Measurements from ENCODE around the gene ABCA6. TPM values are rescaled to one million over a fixed set of nuclear protein-coding genes. Genes with fewer than 3 reads are reported as not detected.

The ABCA6 gene
- total and polyA plus RNA-seq, 9 of the 15 experiments (the other 6 are each of a cell fraction or from before 2014, with no cell fraction given), result 0.06 to 0.73 (median 0.15) TPM

DNA sequence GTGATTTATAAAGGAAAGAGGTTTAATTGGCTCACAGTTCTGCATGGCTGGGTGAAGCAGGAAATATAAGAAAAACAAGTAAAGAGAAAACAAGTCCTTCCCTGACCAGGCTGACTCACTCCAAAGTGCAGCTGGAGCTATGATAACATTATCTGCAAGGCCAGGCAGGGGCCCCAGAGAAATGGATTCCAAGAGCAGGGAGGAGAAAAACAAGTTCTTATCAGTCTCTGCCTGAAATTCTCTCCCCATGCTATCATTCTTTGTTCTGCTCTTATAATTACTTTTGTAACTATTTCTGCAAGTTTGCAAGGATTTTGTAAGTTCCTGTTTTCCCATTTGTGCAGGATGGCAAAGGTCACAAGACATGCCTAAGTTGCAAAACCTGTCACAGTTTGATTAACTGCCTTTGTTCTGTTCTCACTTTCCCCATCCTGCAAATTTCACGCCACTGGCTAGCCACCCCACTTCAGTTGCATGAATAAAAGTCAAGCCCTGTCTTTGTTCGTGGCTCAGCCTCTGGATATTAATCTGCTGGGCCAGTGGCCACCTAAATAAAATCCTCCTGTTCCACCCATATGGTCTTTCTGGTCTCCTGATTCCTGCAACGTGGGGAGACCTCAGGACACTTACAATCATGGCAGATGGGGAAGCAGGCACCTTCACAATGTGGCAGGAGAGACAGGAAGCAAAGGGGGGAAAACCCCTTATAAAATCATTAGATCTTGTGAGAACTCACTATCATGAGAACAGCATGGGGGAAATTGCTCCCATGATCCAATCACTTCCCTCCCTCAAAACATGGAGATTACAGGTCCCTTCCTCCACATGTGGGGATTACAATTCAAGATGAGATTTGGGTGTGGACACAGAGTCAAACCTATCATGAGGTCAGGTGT, 94.1 kb downstream of the ABCA6 start (continued):
- TF ChIP-seq, protein P1, sequence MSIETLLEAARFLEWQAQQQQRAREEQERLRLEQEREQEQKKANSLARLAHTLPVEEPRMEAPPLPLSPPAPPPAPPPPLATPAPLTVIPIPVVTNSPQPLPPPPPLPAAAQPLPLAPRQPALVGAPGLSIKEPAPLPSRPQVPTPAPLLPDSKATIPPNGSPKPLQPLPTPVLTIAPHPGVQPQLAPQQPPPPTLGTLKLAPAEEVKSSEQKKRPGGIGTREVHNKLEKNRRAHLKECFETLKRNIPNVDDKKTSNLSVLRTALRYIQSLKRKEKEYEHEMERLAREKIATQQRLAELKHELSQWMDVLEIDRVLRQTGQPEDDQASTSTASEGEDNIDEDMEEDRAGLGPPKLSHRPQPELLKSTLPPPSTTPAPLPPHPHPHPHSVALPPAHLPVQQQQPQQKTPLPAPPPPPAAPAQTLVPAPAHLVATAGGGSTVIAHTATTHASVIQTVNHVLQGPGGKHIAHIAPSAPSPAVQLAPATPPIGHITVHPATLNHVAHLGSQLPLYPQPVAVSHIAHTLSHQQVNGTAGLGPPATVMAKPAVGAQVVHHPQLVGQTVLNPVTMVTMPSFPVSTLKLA (conservative IDR thresholded peaks at IDR 0.05), result peak; percentile 48 to 78; a peak in 3 of 4 replicates
- TF ChIP-seq ARID3B (CRISPR knock-in tag; IDR thresholded peaks at IDR 0.05; ENCODE audit: borderline replicate concordance) (no peak), EP300 (IDR thresholded peaks at IDR 0.05; ENCODE audit: low read length) (peak; percentile 99), ARNT (IDR thresholded peaks at IDR 0.05) (peak; percentile 83 to 92), CREB3 (tag; conservative IDR thresholded peaks at IDR 0.05; ENCODE audit: low read depth) (peak; percentile 22; the same call in 1 of the 2 replicates), ETS1 (conservative IDR thresholded peaks at IDR 0.05; ENCODE audit: control insufficient read depth, low read depth, low read length) (no peak), HMBOX1 (IDR thresholded peaks at IDR 0.05) (peak; percentile 88), ZNF23 (CRISPR knock-in tag; IDR thresholded peaks at IDR 0.05) (no peak), TEAD4 (IDR thresholded peaks at IDR 0.05; ENCODE audit: low read length) (peak; percentile 96), TEAD4 (CRISPR knock-in tag; IDR thresholded peaks at IDR 0.05; ENCODE audit: borderline replicate concordance) (no peak), ZBTB2 (IDR thresholded peaks at IDR 0.05) (0 out of 2 replicates have a peak, but pooled peaks have one; percentile 52), ZMIZ1 (IDR thresholded peaks at IDR 0.05; ENCODE audit: low read depth in 2 of 2, low read length in 2 of 2) (peak; percentile 72 to 96), MCM3 (IDR thresholded peaks at IDR 0.05) (no peak), PHB2 (IDR thresholded peaks at IDR 0.05; ENCODE audit: low read depth) (peak; percentile 89)

Data from K562 (cell line).